Natural killer cell (primary cell): ENCODE results near the gene SYT13. TPM values are rescaled to one million over a fixed set of nuclear protein-coding genes. Genes with fewer than 3 reads are reported as not detected.

Source experiments
- ATAC-seq, 3 donors: fragments of 150-1000 bp in 2 of 3; fragments of 200-7000 bp in 1 of 3; cut with Tn5 transposase; 1 replicate in 1 of 3; 2 replicates in 2 of 3; pipeline ENCODE4 v1.10.0; 2021; ENCODE audit warnings: mild to moderate bottlenecking in 2 of 3, moderate library complexity in 2 of 3
- DNase-seq, 2 donors: peaks; one replicate each; pipeline versions ENCODE4 v3.0.0 to v3.0.0-alpha.2; 2013 to 2021; ENCODE audit warnings: mixed read lengths in 1 of 2
- H3K27ac ChIP-seq: one replicate; pipeline ENCODE4 v1.5.1; 2013; ENCODE audit warnings: mild to moderate bottlenecking, low read length
- H3K27me3 ChIP-seq: one replicate; pipeline ENCODE4 v1.6.1; 2013; ENCODE audit warnings: low read length; ENCODE audit not compliant: control insufficient read depth, insufficient read depth
- H3K36me3 ChIP-seq: one replicate; pipeline ENCODE4 v1.6.1; 2013; ENCODE audit warnings: low read length; ENCODE audit not compliant: control insufficient read depth, insufficient read depth
- H3K4me1 ChIP-seq: one replicate; pipeline ENCODE4 v1.6.1; 2013; ENCODE audit warnings: low read length; ENCODE audit not compliant: control insufficient read depth, insufficient read depth
- H3K4me3 ChIP-seq: one replicate; pipeline ENCODE4 v1.5.1; 2013; ENCODE audit warnings: low read length
- H3K9me3 ChIP-seq: one replicate; pipeline ENCODE4 v1.6.1; 2013; ENCODE audit warnings: low read length; ENCODE audit not compliant: control insufficient read depth, insufficient read depth
- H3K27ac Mint-ChIP-seq, 2 donors: one replicate each; pipeline ENCODE4 v1.8.0; 2022; ENCODE audit warnings: mild to moderate bottlenecking in 2 of 2, mixed read lengths in 2 of 2, moderate library complexity in 1 of 2
- H3K27me3 Mint-ChIP-seq, 2 donors: one replicate each; pipeline ENCODE4 v1.8.0; 2022; ENCODE audit warnings: low read depth in 2 of 2, mixed read lengths in 2 of 2
- H3K36me3 Mint-ChIP-seq: one replicate; pipeline ENCODE4 v1.8.0; 2022; ENCODE audit warnings: mixed read lengths
- H3K4me1 Mint-ChIP-seq, 2 donors: one replicate each; pipeline ENCODE4 v1.8.0; 2022; ENCODE audit warnings: mixed read lengths in 2 of 2
- H3K4me3 Mint-ChIP-seq: one replicate; pipeline ENCODE4 v1.8.0; 2022; ENCODE audit warnings: mild to moderate bottlenecking, moderate library complexity, mixed read lengths
- H3K9me3 Mint-ChIP-seq, 2 donors: one replicate each; pipeline ENCODE4 v1.8.0; 2022; ENCODE audit warnings: mixed read lengths in 2 of 2
- CTCF ChIP-seq: fragments of 200-600 bp; IDR thresholded peaks from one replicate; pipeline ENCODE4 v1.8.0; 2022; ENCODE audit warnings: antibody characterized with exemption
- WGBS: methylation state at CpG from one replicate; pipeline ENCODE4 v1.1.7; 2013; ENCODE audit warnings: missing lambda C conversion rate; ENCODE audit not compliant: insufficient coverage; 5-methylcytosine and 5-hydroxymethylcytosine counted together
- intact Hi-C: fragments of 100-400 bp; cut with micrococcal nuclease; formaldehyde crosslinking; loops from one replicate; pipeline ENCODE4 v1.14.2; 2022
- total RNA-seq, 4 donors: library from RNA; stranded (reverse); fragments of 120-200 nt in 1 of 4; gene quantifications; one replicate each; pipeline versions ENCODE4 v1.2.3 to v1.2.4, GENCODE V29; 2013 to 2022

The SYT13 gene
- total RNA-seq, 3 donors from 2014 or later (not counting 1 experiment from before 2014, with no cell fraction given): not detected

DNA sequence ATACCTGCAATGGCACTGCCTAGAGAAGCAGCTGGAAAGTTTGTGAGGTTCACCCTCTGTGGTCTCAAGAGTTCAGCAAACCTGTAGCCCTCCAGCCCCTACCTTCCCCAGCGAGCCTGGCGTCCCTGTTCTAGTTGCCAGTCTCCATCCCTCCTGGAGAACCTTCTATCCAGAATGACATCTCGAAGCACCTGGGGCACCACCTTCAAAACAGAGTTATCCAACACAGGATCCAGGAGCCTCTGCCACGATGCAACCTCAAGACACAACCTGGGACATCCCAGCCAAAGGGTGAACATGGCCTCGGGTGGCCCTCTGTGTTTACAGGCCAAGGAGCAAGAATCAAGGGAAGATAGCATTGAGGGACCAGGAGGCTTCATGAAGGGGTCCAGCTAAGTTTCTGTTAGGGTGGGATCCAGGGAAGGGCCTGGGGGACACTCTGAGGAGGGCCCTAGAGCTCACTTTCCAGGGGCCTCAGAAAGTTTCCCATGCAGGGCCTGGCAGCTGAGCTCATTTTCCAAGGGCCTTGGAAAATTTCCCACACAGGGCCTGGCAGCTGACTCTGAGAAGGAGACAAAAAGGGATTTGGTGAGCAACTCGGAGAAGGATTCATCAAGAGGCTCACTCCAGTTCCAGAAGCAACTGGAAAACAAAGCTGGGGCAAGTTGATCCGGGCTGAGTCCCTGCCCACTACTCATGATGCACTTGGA is 36.9 kb upstream of the SYT13 start:
- Histone ChIP-seq H3K36me3 (no peaks in the 10 kb centered on the region), H3K9me3 (no peaks in the 10 kb centered on the region), H3K27ac (no peak overlapping the region), H3K4me1 (no peaks in the 10 kb centered on the region), H3K4me3 (no peak overlapping the region), H3K27me3 (no peaks in the 10 kb centered on the region)
- Mint-ChIP-seq H3K36me3 (no peaks in the 10 kb centered on the region), H3K9me3 (no peaks in the 10 kb centered on the region), H3K4me3 (no peak overlapping the region), H3K27me3 (peaks cover 22 to 32% of the 10 kb centered on the region in 2 donors), H3K4me1 (peaks cover 0 to 5% of the 10 kb centered on the region in 2 donors), H3K27ac (no peak overlapping the region)
- intact Hi-C loops: no loop called here
- DNase-seq (no peak), ATAC-seq (no peak)
- 71% methylated on average over 7 of the region's 7 CpGs for WGBS
- no peak for TF ChIP-seq CTCF

GRCh38 chr11:45322111-45322705 is 36.1 kb upstream of the SYT13 start:
- Histone ChIP-seq H3K36me3 (no peaks in the 10 kb centered on the region), H3K9me3 (no peaks in the 10 kb centered on the region), H3K27ac (no peak overlapping the region), H3K27me3 (no peaks in the 10 kb centered on the region), H3K4me3 (no peak overlapping the region), H3K4me1 (no peaks in the 10 kb centered on the region)
- H3K27me3 Mint-ChIP-seq: peaks cover 24 to 32% of the 10 kb centered on the region in 2 donors
- ATAC-seq: no peak
- 68% methylated on average over 8 of the region's 8 CpGs for WGBS
- H3K4me1 Mint-ChIP-seq: peaks cover 0 to 5% of the 10 kb centered on the region in 2 donors
- no peak for TF ChIP-seq CTCF
- H3K4me3 Mint-ChIP-seq: no peak overlapping the region
- H3K27ac Mint-ChIP-seq: no peak overlapping the region
- no peaks in the 10 kb centered on the region for H3K9me3 Mint-ChIP-seq
- no peak for DNase-seq
- intact Hi-C loops: no loop called here
- no peaks in the 10 kb centered on the region for H3K36me3 Mint-ChIP-seq

DNA sequence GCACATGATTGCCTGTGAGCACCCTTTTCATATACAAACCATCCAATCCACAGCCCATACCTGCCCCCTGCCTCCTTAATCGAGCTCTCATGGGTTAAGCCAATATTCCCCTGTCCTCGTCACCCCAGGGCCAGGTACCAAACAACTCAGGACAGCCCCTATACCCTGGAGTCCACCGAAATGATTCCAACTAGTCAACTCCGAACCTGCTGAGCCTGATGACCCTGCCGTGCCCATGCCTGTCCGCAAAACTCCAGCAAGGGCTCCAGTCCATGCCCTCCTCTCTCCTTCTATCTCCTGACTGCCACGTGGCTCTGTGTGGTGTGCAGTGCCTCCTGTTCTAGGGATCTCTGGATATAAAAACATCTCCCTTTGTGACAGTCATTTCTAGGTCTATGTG is 35.5 kb upstream of the SYT13 start:
- Mint-ChIP-seq H3K36me3 (no peaks in the 10 kb centered on the region), H3K4me3 (no peak overlapping the region), H3K27me3 (peaks cover 19 to 31% of the 10 kb centered on the region in 2 donors), H3K4me1 (peaks cover 0 to 5% of the 10 kb centered on the region in 2 donors), H3K9me3 (no peaks in the 10 kb centered on the region), H3K27ac (no peak overlapping the region)
- WGBS: 89% methylated on average over 7 of the region's 7 CpGs
- no peaks in the 10 kb centered on the region for H3K9me3 ChIP-seq
- no peak overlapping the region for H3K27ac ChIP-seq
- DNase-seq (no peak), ATAC-seq (no peak)
- H3K36me3 ChIP-seq: no peaks in the 10 kb centered on the region
- no peak for TF ChIP-seq CTCF
- no peaks in the 10 kb centered on the region for H3K27me3 ChIP-seq
- intact Hi-C loops: no loop called here
- H3K4me1 ChIP-seq: no peaks in the 10 kb centered on the region
- no peak overlapping the region for H3K4me3 ChIP-seq
